GM20000 (cell line): Measurements from ENCODE around the gene AGRP.
"Not testable (repeated sequence)": the region's sequence is repeated elsewhere in the genome, so short reads cannot be mapped to it uniquely, and the experiment has no call there.

Source experiments
- DNase-seq: peaks from one replicate; pipeline ENCODE4 v3.0.0; 2012; ENCODE audit warnings: low spot score
- TF ChIP-seq, protein P1 (sequence below): IDR thresholded peaks from 2 replicates; pipeline ENCODE4 v1.5.1; 2012; ENCODE audit warnings: mild to moderate bottlenecking, control low read depth; ENCODE audit errors: extremely low read depth, missing control alignments

Gene AGRP

DNA sequence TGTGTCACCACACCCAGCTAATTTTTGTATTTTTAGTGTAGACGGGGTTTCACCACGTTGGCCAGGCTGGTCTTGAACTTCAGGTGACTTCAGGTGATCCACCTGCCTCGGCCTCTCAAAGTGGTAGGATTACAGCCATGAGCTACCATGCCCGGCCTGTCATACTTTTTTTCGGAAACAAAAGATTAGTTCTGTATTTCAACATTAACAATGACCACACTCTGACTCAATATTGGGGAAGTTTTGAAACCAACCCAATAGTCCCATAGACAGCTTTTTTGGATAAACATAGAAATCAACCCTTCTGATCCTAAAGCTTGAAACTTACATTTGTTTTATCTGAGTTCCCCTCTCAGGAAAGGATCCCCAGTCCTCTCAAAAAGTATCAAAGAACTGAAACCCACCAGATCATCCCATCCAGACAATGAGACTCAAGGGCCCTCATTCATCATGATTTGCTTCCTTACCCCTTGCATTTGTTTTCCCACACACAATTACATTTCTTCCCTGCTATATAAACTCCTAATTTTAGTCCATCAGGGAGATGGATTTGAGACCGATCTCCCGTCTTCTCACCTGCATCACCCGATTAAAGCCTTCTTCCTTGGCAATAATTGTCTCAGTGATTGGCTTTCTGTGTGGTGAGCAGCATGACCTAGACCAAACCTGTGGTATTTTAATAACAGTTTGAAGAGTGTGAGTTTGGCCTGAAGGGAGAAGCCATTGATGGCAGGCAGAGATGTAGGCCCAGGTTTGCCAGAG is 7.2 kb upstream of the AGRP start:
- TF ChIP-seq, protein P1, sequence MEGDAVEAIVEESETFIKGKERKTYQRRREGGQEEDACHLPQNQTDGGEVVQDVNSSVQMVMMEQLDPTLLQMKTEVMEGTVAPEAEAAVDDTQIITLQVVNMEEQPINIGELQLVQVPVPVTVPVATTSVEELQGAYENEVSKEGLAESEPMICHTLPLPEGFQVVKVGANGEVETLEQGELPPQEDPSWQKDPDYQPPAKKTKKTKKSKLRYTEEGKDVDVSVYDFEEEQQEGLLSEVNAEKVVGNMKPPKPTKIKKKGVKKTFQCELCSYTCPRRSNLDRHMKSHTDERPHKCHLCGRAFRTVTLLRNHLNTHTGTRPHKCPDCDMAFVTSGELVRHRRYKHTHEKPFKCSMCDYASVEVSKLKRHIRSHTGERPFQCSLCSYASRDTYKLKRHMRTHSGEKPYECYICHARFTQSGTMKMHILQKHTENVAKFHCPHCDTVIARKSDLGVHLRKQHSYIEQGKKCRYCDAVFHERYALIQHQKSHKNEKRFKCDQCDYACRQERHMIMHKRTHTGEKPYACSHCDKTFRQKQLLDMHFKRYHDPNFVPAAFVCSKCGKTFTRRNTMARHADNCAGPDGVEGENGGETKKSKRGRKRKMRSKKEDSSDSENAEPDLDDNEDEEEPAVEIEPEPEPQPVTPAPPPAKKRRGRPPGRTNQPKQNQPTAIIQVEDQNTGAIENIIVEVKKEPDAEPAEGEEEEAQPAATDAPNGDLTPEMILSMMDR: no peak
- DNase-seq: no peak

GRCh38 chr16:67489401-67490083 is 6.2 kb upstream of the AGRP start:
- no peak for DNase-seq
- TF ChIP-seq, protein P1: no peak

DNA sequence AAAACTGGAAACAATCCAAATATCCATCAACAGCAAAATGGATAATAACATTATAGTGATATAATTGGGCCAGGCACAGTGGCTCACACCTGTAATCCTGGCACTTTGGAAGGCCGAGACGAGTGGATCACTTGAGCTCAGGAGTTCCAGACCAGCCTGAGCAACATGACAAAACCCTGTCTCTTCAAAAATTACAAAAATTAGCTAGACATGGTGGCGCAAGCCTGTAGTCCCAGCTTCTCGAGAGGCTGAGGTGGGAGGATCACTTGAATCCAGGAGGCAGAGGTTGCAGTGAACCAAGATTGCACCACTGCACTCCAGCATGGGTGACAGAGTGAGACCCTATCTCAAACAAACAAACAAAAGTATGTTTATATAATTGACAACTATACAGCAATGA is 4.2 kb upstream of the AGRP start:
- not testable (repeated sequence) for DNase-seq

DNA sequence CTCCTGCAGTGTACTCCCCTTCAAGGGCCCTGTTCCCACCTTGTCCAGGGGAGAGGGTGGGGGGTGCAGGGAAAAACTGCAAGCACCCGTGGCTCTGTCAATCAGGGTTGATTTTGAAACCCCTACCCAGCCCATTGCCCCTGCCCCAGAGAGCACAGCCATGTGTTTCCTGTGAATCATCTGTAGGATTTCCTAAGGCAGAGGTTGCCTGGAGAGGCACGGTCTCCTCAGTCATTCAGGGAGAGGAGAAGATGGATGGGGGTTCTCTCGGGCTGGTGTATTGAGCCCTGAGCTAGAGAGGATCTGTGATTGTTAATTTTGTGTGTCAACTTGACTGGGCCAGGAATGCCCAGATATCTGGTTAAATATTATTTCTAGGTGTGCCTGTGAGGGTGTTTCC is 3.5 kb upstream of the AGRP start:
- TF ChIP-seq, protein P1: no peak
- DNase-seq: no peak

DNA sequence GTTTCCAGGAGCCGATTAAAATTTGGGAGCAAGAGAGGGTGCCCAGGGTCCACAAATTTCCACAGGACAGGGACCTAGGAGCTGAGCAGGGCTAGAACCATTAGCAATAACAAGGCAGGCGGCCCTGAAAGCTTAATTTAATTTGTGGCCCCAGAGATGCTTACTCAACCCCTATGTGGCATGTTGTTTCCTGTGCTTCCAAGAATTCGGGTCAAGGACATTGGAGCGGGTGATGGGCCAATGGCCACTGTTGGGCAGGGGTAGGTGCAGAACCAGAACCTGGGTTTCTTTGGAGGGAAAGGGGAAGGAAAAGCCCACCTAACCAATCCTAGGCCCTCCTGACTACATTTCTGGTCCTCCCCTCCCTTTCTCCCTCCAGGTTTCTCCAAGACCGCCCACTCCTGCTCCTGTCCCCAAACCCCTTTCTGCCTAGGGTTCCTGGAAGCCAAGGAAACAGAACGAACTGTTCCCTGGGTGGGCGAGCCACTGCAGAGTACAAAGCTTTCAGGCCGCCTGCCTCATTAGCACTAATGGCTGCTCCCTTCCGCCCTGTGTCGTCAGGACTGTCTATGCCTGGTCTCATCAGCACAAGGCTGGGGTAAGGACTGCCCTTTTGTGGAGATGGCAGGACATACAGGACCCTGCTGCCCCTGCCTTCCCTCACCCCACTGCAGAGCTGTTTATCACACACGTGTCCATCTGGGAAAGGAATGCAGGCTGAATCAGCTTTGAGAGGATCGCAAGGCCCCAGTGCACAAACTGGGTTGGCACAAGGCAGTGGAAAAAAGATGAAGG is 581 bp upstream of the AGRP start:
- TF ChIP-seq, protein P1: no peak

GRCh38 chr16:67482233-67482924 is 968 bp downstream of the AGRP start:
- TF ChIP-seq, protein P1: no peak
- DNase-seq: no peak

More for the DNA sequence above, 581 bp upstream of the AGRP start:
- no peak for DNase-seq

DNA sequence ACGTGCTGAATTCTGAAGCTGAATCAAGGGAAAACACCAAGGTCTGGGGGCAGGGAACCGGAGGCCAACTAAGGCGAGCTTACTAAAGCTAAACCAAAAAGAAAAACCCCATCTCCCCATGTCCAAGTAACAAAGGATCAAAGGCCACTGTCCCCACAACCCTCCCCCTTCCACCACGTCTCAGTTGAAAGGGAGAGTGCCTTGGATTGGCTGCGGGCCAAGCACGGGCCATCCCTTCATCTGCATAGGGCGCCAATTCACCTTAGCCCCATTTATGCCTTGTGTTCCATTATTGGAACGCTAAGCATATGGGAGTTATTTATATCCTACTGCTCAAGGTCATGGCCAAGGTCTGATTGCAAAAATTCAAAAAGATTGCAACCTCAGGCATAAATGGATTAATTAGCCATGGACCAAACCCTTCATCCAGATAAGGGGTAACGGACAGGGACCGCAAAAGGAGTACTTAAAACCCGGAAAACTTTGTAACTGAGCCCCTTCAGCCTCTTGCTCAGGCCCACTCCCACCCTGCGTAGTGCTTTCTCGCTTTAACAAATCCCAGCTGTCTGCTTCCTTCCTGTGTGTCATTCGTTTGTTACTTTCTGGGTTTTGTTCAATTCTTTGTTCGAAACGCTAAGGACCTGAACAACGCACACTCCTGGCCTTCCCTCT is 1.6 kb downstream of the AGRP start:
- TF ChIP-seq, protein P1: no peak
- no peak for DNase-seq
